Smooth muscle cell (in vitro differentiated cells): Measurements from ENCODE around the gene ENDOU. TPM values are rescaled to one million over a fixed set of nuclear protein-coding genes. Genes with fewer than 3 reads are reported as not detected.

Experiments used
- DNase-seq: peaks from one replicate; lab custom pipeline; 2025; ENCODE audit not compliant: unreplicated experiment; lab: John Stamatoyannopoulos, UW
- H2AFZ ChIP-seq: fragments of 200-600 bp; sonication (generic); 2 replicates; pipeline ENCODE4 v1.6.0; 2016; ENCODE audit warnings: antibody characterized with exemption, low read depth, mild to moderate bottlenecking
- H3F3A ChIP-seq: fragments of 200-600 bp; sonication (generic); 2 replicates; pipeline ENCODE4 v1.6.0; 2017; ENCODE audit warnings: antibody characterized with exemption, low read depth
- H3K27ac ChIP-seq: fragments of 200-600 bp; sonication (generic); 2 replicates; pipeline ENCODE4 v1.5.1; 2016; ENCODE audit warnings: low read depth, mild to moderate bottlenecking
- H3K27me3 ChIP-seq: fragments of 200-600 bp; sonication (generic); 2 replicates; pipeline ENCODE4 v1.6.1; 2016; ENCODE audit warnings: low read depth, mild to moderate bottlenecking
- H3K36me3 ChIP-seq: fragments of 200-600 bp; sonication (generic); 2 replicates; pipeline ENCODE4 v1.5.1; 2016; ENCODE audit warnings: low read depth
- H3K4me1 ChIP-seq: fragments of 200-600 bp; sonication (generic); 2 replicates; pipeline ENCODE4 v1.5.1; 2016; ENCODE audit warnings: low read depth
- H3K4me2 ChIP-seq: fragments of 200-600 bp; sonication (generic); 2 replicates; pipeline ENCODE4 v1.6.0; 2016; ENCODE audit warnings: mild to moderate bottlenecking
- H3K4me3 ChIP-seq: fragments of 200-600 bp; sonication (generic); 2 replicates; pipeline ENCODE4 v1.5.1; 2016; ENCODE audit warnings: mild to moderate bottlenecking
- H3K79me2 ChIP-seq: fragments of 200-600 bp; sonication (generic); 2 replicates; pipeline ENCODE4 v1.6.0; 2016; ENCODE audit warnings: low read depth, mild to moderate bottlenecking
- H3K9ac ChIP-seq: fragments of 200-600 bp; sonication (generic); 2 replicates; pipeline ENCODE4 v1.6.0; 2016; ENCODE audit warnings: low read depth
- H3K9me3 ChIP-seq: fragments of 200-600 bp; sonication (generic); replicated peaks from 2 replicates; pipeline ENCODE4 v1.5.1; 2016; ENCODE audit warnings: low read depth
- H4K20me1 ChIP-seq: fragments of 200-600 bp; sonication (generic); 2 replicates; pipeline ENCODE4 v1.6.0; 2016; ENCODE audit warnings: low read depth
- WGBS: methylation state at CpG from one replicate; pipeline ENCODE4 v1.1.7; 2016; ENCODE audit warnings: low lambda C conversion rate; 5-methylcytosine and 5-hydroxymethylcytosine counted together
- polyA plus RNA-seq: library from polyadenylated mRNA; unstranded; fragments of >200 nt; fragmentation: Nextera tagmentation; extraction: Ambion mirVana; gene quantifications from 2 replicates; pipeline ENCODE4 v1.2.1, GENCODE V29; 2016
- total RNA-seq: library from RNA; depleted of rRNA; stranded (reverse); fragments of >200 nt; gene quantifications from 2 replicates; pipeline ENCODE4 v1.2.3, GENCODE V29; 2014
- TF ChIP-seq, protein P1 (sequence below): fragments of 200-600 bp; sonication (generic); IDR thresholded peaks from 2 replicates; pipeline ENCODE4 v1.5.1; 2017; ENCODE audit warnings: borderline replicate concordance, mild to moderate bottlenecking, antibody characterized with exemption; ENCODE audit not compliant: insufficient read depth, poor library complexity, severe bottlenecking

ENDOU gene
- total and polyA plus RNA-seq, 2 experiments from 2014 or later = 0.47 to 5.1 TPM

DNA sequence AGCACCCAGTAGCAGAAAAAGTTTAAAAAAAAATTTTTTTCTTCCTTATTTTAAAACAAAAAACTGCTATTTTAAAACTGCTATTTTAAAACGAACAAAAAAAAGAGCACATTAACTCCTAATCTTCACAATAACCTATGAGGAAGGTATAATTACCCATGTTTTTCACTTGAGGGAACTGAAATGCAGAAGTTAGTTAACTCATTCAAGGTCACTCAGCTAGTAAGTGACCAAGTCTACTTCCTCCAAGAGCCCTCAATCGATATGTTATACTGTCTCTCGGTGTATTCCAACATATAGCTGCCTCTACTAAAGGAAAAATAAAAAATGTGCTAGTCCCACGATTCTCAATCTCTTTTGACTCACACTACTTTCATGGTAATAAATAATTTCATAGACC, 27.2 kb downstream of the ENDOU start:
- Histone ChIP-seq H2AFZ (no peak overlapping the region), H3K79me2 (peaks cover 12% of the 10 kb centered on the region), H3K4me2 (no peak overlapping the region), H3K27ac (no peak overlapping the region), H4K20me1 (no peaks in the 10 kb centered on the region), H3K9ac (no peak overlapping the region), H3K36me3 (peaks cover 15% of the 10 kb centered on the region), H3F3A (no peaks in the 10 kb centered on the region), H3K27me3 (no peaks in the 10 kb centered on the region), H3K9me3 (no peaks in the 10 kb centered on the region), H3K4me1 (no peaks in the 10 kb centered on the region), H3K4me3 (no peak overlapping the region)
- TF ChIP-seq, protein P1, sequence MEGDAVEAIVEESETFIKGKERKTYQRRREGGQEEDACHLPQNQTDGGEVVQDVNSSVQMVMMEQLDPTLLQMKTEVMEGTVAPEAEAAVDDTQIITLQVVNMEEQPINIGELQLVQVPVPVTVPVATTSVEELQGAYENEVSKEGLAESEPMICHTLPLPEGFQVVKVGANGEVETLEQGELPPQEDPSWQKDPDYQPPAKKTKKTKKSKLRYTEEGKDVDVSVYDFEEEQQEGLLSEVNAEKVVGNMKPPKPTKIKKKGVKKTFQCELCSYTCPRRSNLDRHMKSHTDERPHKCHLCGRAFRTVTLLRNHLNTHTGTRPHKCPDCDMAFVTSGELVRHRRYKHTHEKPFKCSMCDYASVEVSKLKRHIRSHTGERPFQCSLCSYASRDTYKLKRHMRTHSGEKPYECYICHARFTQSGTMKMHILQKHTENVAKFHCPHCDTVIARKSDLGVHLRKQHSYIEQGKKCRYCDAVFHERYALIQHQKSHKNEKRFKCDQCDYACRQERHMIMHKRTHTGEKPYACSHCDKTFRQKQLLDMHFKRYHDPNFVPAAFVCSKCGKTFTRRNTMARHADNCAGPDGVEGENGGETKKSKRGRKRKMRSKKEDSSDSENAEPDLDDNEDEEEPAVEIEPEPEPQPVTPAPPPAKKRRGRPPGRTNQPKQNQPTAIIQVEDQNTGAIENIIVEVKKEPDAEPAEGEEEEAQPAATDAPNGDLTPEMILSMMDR = no peak
- DNase-seq = no peak
- 98% methylated on average over 4 of the region's 4 CpGs for WGBS

GRCh38 chr12:47689215-47689614, 36.1 kb downstream of the ENDOU start:
- no peaks in the 10 kb centered on the region for H3K79me2 ChIP-seq
- no peaks in the 10 kb centered on the region for H3K27me3 ChIP-seq
- no peak for DNase-seq
- H3K27ac ChIP-seq = no peak overlapping the region
- no peak overlapping the region for H2AFZ ChIP-seq
- 100% methylated on average over 2 of the region's 2 CpGs for WGBS
- H3K4me3 ChIP-seq = no peak overlapping the region
- no peaks in the 10 kb centered on the region for H3K4me1 ChIP-seq
- TF ChIP-seq, protein P1 = no peak
- no peaks in the 10 kb centered on the region for H3K9me3 ChIP-seq
- no peaks in the 10 kb centered on the region for H3F3A ChIP-seq
- no peaks in the 10 kb centered on the region for H4K20me1 ChIP-seq
- H3K36me3 ChIP-seq = peaks cover 9% of the 10 kb centered on the region
- H3K4me2 ChIP-seq = no peak overlapping the region
- no peak overlapping the region for H3K9ac ChIP-seq

- no peak overlapping the region for H3K27ac ChIP-seq
- WGBS = 78% methylated on average over 3 of the region's 3 CpGs
- H2AFZ ChIP-seq = no peak overlapping the region
- no peaks in the 10 kb centered on the region for H3F3A ChIP-seq
- no peaks in the 10 kb centered on the region for H4K20me1 ChIP-seq
- H3K4me2 ChIP-seq = no peak overlapping the region
- DNase-seq = no peak
- H3K27me3 ChIP-seq = no peaks in the 10 kb centered on the region
- H3K9ac ChIP-seq = no peak overlapping the region
- H3K79me2 ChIP-seq = no peaks in the 10 kb centered on the region
- H3K4me3 ChIP-seq = no peak overlapping the region
- TF ChIP-seq, protein P1 = no peak
- peaks cover 9% of the 10 kb centered on the region for H3K36me3 ChIP-seq
- no peaks in the 10 kb centered on the region for H3K4me1 ChIP-seq
- no peaks in the 10 kb centered on the region for H3K9me3 ChIP-seq
Measured at GRCh38 chr12:47687636-47688035, 37.7 kb downstream of the ENDOU start.

DNA sequence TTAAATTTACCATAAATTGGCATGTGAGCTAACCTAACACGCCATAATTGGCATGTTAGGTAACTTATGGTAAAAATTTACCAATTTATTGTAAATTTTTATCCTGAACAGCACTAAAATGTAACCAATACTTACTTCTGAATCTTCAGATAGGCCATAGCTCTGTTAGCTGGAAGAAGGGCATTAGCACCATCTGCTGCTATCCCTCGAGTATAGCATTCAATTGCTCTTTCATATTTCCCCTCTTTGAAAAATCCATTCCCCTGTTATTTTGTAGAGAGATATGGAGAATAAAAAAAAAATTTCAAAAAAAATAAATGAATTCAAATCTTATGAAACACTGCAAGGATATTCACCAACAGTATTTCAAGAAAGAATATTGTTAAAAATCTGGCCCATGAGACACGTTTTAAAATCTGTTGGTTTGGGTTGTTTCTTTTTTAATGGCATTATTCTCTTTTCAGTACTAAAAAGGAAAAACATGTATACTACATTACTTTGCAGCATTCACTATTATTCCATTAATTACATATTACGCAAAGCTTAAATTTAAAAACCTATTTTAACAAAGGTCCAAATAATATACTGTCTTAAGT, 38.5 kb downstream of the ENDOU start:
- 89% methylated on average over 4 of the region's 4 CpGs for WGBS
- Histone ChIP-seq H3K4me1 (no peaks in the 10 kb centered on the region), H3K9me3 (no peaks in the 10 kb centered on the region), H3F3A (no peaks in the 10 kb centered on the region), H2AFZ (no peak overlapping the region), H3K27ac (no peak overlapping the region), H3K9ac (no peak overlapping the region), H3K79me2 (no peaks in the 10 kb centered on the region), H4K20me1 (no peaks in the 10 kb centered on the region), H3K27me3 (no peaks in the 10 kb centered on the region), H3K36me3 (peaks cover 4% of the 10 kb centered on the region), H3K4me3 (no peak overlapping the region), H3K4me2 (no peak overlapping the region)
- TF ChIP-seq, protein P1 = peak; percentile 62
- DNase-seq = no peak
